ENCODE results near the gene MACROD1. TPM values are rescaled to one million over a fixed set of nuclear protein-coding genes. Genes with fewer than 3 reads are reported as not detected.

The MACROD1 gene
- total RNA-seq, 1 donor from 2014 or later = 12.3 TPM

DNA sequence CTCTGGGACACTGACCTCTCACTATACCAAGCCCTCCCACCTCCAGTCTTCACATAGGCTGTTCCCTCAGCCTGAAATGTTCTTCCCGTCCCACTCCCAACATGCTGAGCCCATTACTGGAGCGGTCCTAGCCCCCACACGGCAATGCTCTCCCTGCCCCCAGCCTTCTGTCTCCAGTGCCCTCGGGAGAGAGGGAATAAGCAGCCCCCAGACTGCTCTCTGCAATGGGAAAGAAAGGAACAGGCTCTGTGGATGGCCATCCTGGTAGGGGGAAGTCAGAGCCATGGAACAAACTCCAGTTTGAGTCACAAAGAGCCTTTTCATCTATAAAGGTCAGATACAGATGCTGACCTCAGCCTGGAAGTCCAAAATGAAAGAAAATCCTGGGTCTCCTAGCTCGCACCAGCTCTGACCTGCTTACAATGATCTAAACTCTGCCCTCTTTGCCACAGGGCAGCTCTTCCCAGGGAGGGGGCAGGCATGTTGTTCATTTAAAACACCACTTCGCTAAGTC is 67.5 kb downstream of the MACROD1 start:
- Histone ChIP-seq H3K36me3 (ENCODE audit: control insufficient read depth, insufficient read depth, low read length) (no peaks in the 10 kb centered on the region), H3K27me3 (ENCODE audit: control insufficient read depth, insufficient read depth, low read length) (peaks cover 69% of the 10 kb centered on the region), H3K4me3 (ENCODE audit: low read depth, low read length) (no peak overlapping the region)
- TF ChIP-seq, protein P1, sequence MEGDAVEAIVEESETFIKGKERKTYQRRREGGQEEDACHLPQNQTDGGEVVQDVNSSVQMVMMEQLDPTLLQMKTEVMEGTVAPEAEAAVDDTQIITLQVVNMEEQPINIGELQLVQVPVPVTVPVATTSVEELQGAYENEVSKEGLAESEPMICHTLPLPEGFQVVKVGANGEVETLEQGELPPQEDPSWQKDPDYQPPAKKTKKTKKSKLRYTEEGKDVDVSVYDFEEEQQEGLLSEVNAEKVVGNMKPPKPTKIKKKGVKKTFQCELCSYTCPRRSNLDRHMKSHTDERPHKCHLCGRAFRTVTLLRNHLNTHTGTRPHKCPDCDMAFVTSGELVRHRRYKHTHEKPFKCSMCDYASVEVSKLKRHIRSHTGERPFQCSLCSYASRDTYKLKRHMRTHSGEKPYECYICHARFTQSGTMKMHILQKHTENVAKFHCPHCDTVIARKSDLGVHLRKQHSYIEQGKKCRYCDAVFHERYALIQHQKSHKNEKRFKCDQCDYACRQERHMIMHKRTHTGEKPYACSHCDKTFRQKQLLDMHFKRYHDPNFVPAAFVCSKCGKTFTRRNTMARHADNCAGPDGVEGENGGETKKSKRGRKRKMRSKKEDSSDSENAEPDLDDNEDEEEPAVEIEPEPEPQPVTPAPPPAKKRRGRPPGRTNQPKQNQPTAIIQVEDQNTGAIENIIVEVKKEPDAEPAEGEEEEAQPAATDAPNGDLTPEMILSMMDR (IDR thresholded peaks at IDR 0.05; ENCODE audit: insufficient read depth, low read length, poor library complexity, severe bottlenecking) = no peak
- no peak for DNase-seq (ENCODE audit: low read depth)

DNA sequence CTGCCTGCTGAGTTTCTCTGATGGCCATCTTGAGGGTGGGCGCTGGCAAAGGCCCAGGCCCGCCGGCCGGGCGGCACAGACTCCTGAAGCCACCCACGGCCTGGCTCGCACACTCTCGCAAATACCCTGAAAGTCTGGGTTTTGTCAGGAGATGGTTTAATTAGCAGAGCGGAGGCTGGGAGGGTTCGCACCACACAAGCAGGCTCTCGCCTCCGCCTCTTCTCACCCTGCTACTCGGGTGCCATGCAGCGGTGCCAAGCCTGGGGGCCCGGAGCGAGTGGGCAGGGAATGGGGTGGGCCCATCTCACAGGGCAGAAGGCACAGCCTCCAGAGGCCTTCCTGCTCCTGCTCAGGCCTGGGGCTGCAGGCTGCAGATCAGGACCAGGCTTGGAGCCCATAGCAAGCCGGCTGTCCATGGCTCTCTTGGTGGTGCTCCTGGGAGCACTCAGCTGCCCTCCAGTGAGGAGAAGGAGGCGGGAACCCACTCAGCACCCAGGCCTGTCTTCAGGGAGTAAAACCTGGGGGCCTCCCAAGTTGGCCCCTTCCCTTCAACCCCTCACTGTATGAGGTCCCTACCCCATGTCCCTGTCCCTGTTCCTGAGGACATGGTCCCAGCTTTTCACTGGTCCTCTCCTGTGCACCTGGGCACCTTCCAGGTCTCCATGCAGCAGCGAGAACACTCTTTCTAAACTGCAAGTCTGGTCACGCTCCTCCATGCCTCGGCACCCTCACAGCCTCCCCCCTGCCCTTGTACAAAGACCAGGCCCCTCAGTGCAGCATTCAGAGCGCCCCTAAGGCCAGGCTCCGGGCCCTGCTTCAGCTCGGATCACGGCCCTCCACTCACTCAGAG is 68.2 kb downstream of the MACROD1 start:
- no peak for DNase-seq (ENCODE audit: low read depth)
- Histone ChIP-seq H3K27me3 (ENCODE audit: control insufficient read depth, insufficient read depth, low read length) (peaks cover 67% of the 10 kb centered on the region), H3K36me3 (ENCODE audit: control insufficient read depth, insufficient read depth, low read length) (no peaks in the 10 kb centered on the region), H3K4me3 (ENCODE audit: low read depth, low read length) (no peak overlapping the region)
- TF ChIP-seq, protein P1 (IDR thresholded peaks at IDR 0.05; ENCODE audit: insufficient read depth, low read length, poor library complexity, severe bottlenecking) = no peak

DNA sequence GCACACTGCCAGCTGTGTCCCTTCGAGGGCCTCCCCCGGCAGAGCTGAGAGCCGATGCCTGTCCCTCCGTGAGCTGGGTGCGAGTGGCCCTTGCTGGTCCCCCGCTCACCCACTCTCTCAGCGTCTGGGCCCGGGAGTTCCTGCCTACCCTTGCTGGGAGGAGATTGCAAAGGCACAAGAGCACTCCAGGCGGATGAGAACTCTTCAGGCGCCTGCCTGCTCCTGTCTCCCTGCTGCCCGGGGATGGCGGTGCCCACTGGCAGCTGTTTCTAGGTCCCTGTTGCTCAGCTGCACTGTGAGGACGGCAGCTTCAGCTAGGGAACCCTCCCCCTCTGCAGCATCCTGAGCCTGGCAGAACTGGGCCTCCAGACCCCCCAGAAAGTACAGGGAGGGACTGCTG is 69.1 kb downstream of the MACROD1 start:
- DNase-seq (ENCODE audit: low read depth) = no peak
- peaks cover 63% of the 10 kb centered on the region for H3K27me3 ChIP-seq (ENCODE audit: control insufficient read depth, insufficient read depth, low read length)

DNA sequence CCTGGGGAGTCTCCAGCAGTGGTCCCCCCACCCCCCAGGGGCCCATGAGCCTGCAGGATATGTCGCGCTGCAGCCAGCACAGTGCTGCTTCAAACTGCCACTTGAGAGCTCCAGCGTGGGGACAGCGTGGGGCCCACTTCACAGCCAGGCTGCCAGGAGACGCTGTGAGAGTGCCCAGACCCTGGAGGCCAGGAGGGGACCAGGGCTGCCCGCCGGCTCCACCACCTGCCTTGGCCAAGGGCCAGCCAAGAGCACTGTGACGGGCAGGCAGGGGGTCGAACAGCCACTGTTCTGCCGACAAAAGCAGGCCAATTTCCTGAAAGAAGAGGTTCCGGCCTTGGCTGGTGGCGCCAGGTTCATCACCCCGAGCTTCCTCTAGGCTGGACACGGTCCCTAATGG is 70.0 kb downstream of the MACROD1 start:
- DNase-seq (ENCODE audit: low read depth) = no peak
- TF ChIP-seq, protein P1 (IDR thresholded peaks at IDR 0.05; ENCODE audit: insufficient read depth, low read length, poor library complexity, severe bottlenecking) = no peak
- peaks cover 60% of the 10 kb centered on the region for H3K27me3 ChIP-seq (ENCODE audit: control insufficient read depth, insufficient read depth, low read length)
- no peak overlapping the region for H3K4me3 ChIP-seq (ENCODE audit: low read depth, low read length)
- no peaks in the 10 kb centered on the region for H3K36me3 ChIP-seq (ENCODE audit: control insufficient read depth, insufficient read depth, low read length)

More for the DNA sequence above, 69.1 kb downstream of the MACROD1 start:
- TF ChIP-seq, protein P1 (IDR thresholded peaks at IDR 0.05; ENCODE audit: insufficient read depth, low read length, poor library complexity, severe bottlenecking) = no peak
- no peaks in the 10 kb centered on the region for H3K36me3 ChIP-seq (ENCODE audit: control insufficient read depth, insufficient read depth, low read length)
- H3K4me3 ChIP-seq (ENCODE audit: low read depth, low read length) = no peak overlapping the region

DNA sequence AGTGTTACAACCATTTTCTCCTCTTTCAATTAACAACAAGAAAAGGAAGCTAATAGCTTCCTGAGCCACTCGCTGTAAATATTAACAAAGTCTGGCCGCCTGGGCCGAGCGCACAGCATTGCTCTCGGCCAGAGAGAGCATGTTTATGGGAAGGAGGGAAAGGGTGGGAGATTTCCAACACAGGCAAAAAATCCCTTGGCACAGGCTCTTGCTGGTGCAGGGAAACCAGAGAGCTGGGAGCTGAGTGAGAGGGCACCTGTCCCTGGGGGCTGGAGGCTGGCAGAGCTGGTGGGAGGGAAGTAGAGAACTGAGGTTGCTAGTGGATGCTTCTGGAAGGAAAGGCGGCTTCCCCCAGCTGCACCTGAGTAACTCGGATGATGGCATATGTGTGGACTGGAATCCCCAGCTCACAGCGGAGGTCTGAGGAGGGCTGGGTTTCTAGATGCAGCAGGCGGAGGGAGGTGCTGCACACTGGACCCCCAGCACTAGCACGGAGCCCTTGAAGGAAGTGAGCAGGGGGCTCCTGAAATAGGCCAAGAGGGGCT is 70.6 kb downstream of the MACROD1 start:
- Histone ChIP-seq H3K36me3 (ENCODE audit: control insufficient read depth, insufficient read depth, low read length) (no peaks in the 10 kb centered on the region), H3K27me3 (ENCODE audit: control insufficient read depth, insufficient read depth, low read length) (peaks cover 55% of the 10 kb centered on the region), H3K4me3 (ENCODE audit: low read depth, low read length) (no peak overlapping the region)
- DNase-seq (ENCODE audit: low read depth) = no peak
- TF ChIP-seq, protein P1 (IDR thresholded peaks at IDR 0.05; ENCODE audit: insufficient read depth, low read length, poor library complexity, severe bottlenecking) = no peak

Data from kidney epithelial cell (primary cell).